ENCODE measurements around the gene CSMD2.

DNA sequence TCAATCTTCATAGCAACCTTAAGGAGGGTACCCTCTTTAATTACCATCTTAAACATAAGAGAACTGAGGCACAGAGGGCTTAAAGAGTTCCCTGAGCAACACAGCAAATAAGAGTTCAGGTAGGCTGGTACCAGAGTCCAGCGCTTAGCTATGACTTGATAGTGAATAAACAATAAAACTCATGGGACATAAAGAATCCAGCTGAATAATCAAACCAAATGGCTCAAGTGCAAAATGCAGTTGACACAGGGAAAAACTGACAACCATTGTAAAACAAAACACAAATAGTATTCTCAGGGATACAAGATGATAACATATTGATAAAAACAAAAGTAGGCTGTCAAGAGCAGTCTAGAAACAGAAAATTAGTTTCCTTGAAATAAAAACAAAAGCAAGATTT lies 478.0 kb downstream of the CSMD2 start:
- TF ChIP-seq, protein P1, sequence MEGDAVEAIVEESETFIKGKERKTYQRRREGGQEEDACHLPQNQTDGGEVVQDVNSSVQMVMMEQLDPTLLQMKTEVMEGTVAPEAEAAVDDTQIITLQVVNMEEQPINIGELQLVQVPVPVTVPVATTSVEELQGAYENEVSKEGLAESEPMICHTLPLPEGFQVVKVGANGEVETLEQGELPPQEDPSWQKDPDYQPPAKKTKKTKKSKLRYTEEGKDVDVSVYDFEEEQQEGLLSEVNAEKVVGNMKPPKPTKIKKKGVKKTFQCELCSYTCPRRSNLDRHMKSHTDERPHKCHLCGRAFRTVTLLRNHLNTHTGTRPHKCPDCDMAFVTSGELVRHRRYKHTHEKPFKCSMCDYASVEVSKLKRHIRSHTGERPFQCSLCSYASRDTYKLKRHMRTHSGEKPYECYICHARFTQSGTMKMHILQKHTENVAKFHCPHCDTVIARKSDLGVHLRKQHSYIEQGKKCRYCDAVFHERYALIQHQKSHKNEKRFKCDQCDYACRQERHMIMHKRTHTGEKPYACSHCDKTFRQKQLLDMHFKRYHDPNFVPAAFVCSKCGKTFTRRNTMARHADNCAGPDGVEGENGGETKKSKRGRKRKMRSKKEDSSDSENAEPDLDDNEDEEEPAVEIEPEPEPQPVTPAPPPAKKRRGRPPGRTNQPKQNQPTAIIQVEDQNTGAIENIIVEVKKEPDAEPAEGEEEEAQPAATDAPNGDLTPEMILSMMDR (IDR thresholded peaks at IDR 0.05) = no peak
- TF ChIP-seq POLR2A (IDR thresholded peaks at IDR 0.05) = no peak

All from transverse colon (tissue), 3 donors.